Activated CD8-positive, alpha-beta memory T cell treated with anti-CD3 and anti-CD28 coated beads, Interleukin-2, amount 50 U/mL, for 1 hour (primary cell): ENCODE results near the gene GRIP1.
"Not testable (repeated sequence)": the region's sequence is repeated elsewhere in the genome, so short reads cannot be mapped to it uniquely, and the experiment has no call there.

ENCODE experiments used
- DNase-seq: peaks from one replicate; pipeline ENCODE4 v3.0.0-alpha.2; 2020; ENCODE audit errors: extremely low read depth

The GRIP1 gene

GRCh38 chr12:66323017-66323416 is 355.9 kb downstream of the GRIP1 start:
- DNase-seq: no peak

GRCh38 chr12:66321435-66321834 is 357.4 kb downstream of the GRIP1 start:
- DNase-seq: no peak

- DNase-seq: no peak
Measured at GRCh38 chr12:66320996-66321395, 357.9 kb downstream of the GRIP1 start.

GRCh38 chr12:66319266-66319954 is 359.5 kb downstream of the GRIP1 start:
- DNase-seq: no peak

- DNase-seq: no peak
Measured at GRCh38 chr12:66314278-66314677, 364.6 kb downstream of the GRIP1 start.

GRCh38 chr12:66312189-66312588 is 366.7 kb downstream of the GRIP1 start:
- DNase-seq: no peak

GRCh38 chr12:66309606-66310005 is 369.3 kb downstream of the GRIP1 start:
- DNase-seq: no peak

- DNase-seq: no peak
Measured at GRCh38 chr12:66304296-66304900, 374.5 kb downstream of the GRIP1 start.

- DNase-seq: not testable (repeated sequence)
Measured at GRCh38 chr12:66303316-66303804, 375.5 kb downstream of the GRIP1 start.

GRCh38 chr12:66302827-66303169 is 376.1 kb downstream of the GRIP1 start:
- DNase-seq: no peak

GRCh38 chr12:66301944-66302826 is 376.7 kb downstream of the GRIP1 start, which contains the start of gene HELB:
Gene HELB, plus strand, starts transcription at chr12:66302493. Its CDS starts 111 bp downstream, at chr12:66302604.
- DNase-seq: peak; percentile 95

- DNase-seq: no peak
Measured at GRCh38 chr12:66297923-66298322, 381.0 kb downstream of the GRIP1 start.
